Mesothelial cell of epicardium (in vitro differentiated cells): Measurements from ENCODE around the gene SLC25A25. TPM values are rescaled to one million over a fixed set of nuclear protein-coding genes. Genes with fewer than 3 reads are reported as not detected.
"Not testable (repeated sequence)": the region's sequence is repeated elsewhere in the genome, so short reads cannot be mapped to it uniquely, and the experiment has no call there.

ENCODE experiments used
- DNase-seq, 2 experiments: peaks; one replicate each; pipeline ENCODE4 v3.0.0; 2021; ENCODE audit warnings: low spot score in 2 of 2; ENCODE audit not compliant: unreplicated experiment in 2 of 2
- H3K27ac Mint-ChIP-seq: 2 replicates; pipeline ENCODE4 v1.8.0; 2021; ENCODE audit warnings: mixed read lengths
- H3K27me3 Mint-ChIP-seq: 2 replicates; pipeline ENCODE4 v1.8.0; 2021; ENCODE audit warnings: low read depth, mixed read lengths
- H3K36me3 Mint-ChIP-seq: 2 replicates; pipeline ENCODE4 v1.8.0; 2021; ENCODE audit warnings: mixed read lengths
- H3K4me1 Mint-ChIP-seq: 2 replicates; pipeline ENCODE4 v1.8.0; 2021; ENCODE audit warnings: mixed read lengths
- H3K4me3 Mint-ChIP-seq: 2 replicates; pipeline ENCODE4 v1.8.0; 2021; ENCODE audit warnings: mild to moderate bottlenecking, moderate library complexity, mixed read lengths
- H3K9me3 Mint-ChIP-seq: 2 replicates; pipeline ENCODE4 v1.8.0; 2021; ENCODE audit warnings: mixed read lengths
- total RNA-seq: library from RNA; stranded (reverse); gene quantifications from 3 replicates; pipeline ENCODE4 v1.2.1, GENCODE V29; 2021
- TF ChIP-seq, protein P1 (sequence below): fragments of 200-600 bp; sonication (generic); IDR thresholded peaks from one replicate; pipeline ENCODE4 v1.5.0; 2021; ENCODE audit warnings: antibody characterized with exemption; ENCODE audit not compliant: unreplicated experiment

The SLC25A25 gene
- total RNA-seq, 1 donor from 2014 or later: 26.2 TPM

DNA sequence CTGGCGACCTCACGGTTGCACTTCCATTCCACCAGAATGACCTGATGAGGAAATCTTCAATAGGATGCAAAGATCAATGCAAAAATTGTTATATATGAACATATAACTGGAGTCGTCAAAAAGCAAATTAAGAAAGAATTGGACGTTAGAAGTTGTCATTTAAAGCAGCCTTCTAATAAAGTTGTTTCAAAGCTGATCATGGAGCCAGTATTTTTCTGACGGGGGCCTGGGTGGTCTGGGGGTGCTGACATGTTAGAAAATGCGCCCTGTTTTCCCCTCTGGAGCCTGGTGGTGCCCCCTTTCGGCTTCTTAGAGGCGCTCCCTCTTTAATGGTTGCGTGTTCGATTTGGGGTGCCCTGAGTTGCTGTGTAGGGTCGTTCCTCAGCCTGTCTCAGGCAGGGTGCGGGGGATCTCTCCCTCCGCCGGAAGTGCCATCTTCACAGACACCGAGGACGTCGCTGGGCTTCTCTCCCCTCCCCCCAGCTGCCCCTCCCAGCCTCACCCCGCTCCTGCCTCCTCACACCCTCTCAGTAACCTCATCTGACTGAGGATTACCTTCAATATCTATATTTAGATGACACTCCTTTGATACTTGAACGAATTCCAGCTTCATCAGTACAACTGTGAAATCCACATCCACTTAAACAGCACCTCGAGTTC lies 41.1 kb downstream of the SLC25A25 start:
- H3K4me1 Mint-ChIP-seq: no peaks in the 10 kb centered on the region
- peak overlapping the region; percentile 9 for H3K27ac Mint-ChIP-seq
- no peaks in the 10 kb centered on the region for H3K27me3 Mint-ChIP-seq
- TF ChIP-seq, protein P1, sequence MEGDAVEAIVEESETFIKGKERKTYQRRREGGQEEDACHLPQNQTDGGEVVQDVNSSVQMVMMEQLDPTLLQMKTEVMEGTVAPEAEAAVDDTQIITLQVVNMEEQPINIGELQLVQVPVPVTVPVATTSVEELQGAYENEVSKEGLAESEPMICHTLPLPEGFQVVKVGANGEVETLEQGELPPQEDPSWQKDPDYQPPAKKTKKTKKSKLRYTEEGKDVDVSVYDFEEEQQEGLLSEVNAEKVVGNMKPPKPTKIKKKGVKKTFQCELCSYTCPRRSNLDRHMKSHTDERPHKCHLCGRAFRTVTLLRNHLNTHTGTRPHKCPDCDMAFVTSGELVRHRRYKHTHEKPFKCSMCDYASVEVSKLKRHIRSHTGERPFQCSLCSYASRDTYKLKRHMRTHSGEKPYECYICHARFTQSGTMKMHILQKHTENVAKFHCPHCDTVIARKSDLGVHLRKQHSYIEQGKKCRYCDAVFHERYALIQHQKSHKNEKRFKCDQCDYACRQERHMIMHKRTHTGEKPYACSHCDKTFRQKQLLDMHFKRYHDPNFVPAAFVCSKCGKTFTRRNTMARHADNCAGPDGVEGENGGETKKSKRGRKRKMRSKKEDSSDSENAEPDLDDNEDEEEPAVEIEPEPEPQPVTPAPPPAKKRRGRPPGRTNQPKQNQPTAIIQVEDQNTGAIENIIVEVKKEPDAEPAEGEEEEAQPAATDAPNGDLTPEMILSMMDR: no peak
- DNase-seq: no peak
- H3K36me3 Mint-ChIP-seq: peaks cover 12% of the 10 kb centered on the region
- no peak overlapping the region for H3K4me3 Mint-ChIP-seq
- no peaks in the 10 kb centered on the region for H3K9me3 Mint-ChIP-seq

DNA sequence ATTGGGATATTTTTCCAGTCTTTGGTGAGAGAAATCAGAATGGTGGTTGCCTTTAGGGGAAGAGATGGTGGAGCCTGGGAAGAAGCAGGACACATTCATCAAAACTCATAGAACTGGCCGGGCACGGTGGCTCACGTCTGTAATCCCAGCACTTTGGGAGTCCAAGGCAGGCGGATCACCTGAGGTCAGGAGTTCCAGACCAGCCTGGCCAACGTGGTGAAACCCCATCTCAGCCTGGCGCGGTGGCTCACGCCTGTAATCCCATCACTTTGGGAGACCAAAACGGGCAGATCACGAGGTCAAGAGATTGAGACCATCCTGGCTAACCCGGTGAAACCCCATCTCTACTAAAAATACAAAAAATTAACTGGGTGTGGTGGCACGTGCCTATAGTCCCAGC lies 43.7 kb downstream of the SLC25A25 start:
- H3K36me3 Mint-ChIP-seq, H3K27me3 Mint-ChIP-seq, H3K27ac Mint-ChIP-seq, DNase-seq, H3K4me3 Mint-ChIP-seq, H3K4me1 Mint-ChIP-seq, H3K9me3 Mint-ChIP-seq: not testable (repeated sequence)

DNA sequence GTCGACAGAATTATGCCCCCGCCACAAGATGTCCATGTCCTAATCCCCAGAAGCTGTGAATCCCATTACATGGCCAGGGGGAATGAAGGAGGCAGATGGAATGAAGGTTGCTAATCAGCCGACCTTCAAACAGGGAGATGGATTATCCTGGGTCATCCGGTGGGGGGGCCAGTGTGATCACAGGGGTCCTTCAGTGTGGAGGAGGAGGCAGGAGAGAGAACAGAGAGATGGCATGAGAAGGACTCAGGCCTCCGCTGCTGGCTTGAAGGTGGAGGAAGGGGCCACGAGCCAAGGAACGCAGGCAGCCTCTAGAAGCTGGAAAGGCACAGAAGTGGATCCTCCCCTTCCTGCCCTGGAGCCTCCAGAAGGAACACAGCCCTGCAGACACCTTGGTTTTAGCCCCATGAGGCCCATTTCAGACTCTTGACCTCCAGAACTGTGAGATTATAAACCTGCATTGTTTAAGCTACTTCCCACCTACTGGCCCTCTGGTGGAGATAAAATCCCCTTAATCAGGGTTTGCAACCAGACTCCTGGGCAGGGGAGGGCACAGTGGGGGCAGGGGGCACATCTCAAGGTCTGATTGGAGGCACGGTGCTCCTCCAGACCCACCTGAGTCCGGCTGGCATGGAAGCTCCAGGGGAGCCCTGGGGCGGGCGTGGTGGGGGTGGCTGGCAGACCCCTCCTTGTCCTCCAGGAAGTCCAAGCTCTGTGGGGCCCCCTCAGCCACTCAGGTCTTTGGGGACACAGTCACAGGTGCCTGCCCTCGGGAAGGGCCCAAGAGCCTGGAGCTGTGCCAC lies 45.7 kb downstream of the SLC25A25 start:
- TF ChIP-seq, protein P1: no peak
- no peaks in the 10 kb centered on the region for H3K27me3 Mint-ChIP-seq
- no peak overlapping the region for H3K27ac Mint-ChIP-seq
- DNase-seq: no peak
- peaks cover 3% of the 10 kb centered on the region for H3K4me1 Mint-ChIP-seq
- peaks cover 6% of the 10 kb centered on the region for H3K36me3 Mint-ChIP-seq
- no peaks in the 10 kb centered on the region for H3K9me3 Mint-ChIP-seq
- H3K4me3 Mint-ChIP-seq: no peak overlapping the region

DNA sequence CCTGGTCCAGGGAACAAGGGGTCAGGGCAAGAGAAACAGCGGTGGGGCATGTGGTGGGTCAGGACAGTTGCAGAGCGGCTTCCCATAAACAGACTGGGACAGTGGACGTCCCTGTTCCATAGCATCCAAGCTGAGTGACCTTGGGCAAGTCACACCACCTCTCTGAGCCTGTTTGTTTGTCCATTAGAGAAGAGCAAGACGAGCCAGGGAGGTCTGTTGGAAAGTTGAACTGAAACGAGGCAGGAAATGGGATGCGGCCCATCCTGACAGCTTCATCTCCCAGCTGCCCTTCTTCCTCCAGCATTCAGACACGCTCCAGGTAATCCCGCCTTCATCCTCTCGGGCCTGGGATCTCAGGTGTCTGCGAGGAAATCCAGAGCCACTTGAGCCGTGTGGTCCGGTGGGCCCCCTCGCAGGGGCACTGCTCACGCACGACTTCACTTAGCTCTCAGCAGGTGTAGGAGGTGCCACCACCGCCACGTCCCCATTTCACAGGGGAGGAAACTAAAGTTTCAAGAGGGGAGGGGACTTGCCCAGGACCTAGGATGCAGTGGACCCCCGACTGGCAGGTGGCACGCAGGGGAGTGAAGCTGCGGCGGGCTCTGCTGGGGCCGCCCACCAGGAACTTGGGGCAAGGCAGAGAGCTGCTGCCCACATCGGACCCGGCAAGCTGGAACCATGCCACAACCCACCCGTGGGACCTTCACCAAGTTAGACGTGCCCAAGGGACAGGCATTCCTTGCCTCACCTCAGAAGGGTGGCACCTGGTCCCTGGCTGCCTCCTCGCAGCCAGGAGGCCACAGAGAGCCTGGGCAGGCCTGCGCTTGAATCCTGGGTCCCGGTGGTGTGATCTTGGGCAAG lies 46.5 kb downstream of the SLC25A25 start:
- no peaks in the 10 kb centered on the region for H3K27me3 Mint-ChIP-seq
- DNase-seq: no peak
- H3K36me3 Mint-ChIP-seq: peaks cover 6% of the 10 kb centered on the region
- H3K27ac Mint-ChIP-seq: no peak overlapping the region
- TF ChIP-seq, protein P1: no peak
- H3K9me3 Mint-ChIP-seq: no peaks in the 10 kb centered on the region
- H3K4me3 Mint-ChIP-seq: no peak overlapping the region
- peaks cover 3% of the 10 kb centered on the region for H3K4me1 Mint-ChIP-seq

DNA sequence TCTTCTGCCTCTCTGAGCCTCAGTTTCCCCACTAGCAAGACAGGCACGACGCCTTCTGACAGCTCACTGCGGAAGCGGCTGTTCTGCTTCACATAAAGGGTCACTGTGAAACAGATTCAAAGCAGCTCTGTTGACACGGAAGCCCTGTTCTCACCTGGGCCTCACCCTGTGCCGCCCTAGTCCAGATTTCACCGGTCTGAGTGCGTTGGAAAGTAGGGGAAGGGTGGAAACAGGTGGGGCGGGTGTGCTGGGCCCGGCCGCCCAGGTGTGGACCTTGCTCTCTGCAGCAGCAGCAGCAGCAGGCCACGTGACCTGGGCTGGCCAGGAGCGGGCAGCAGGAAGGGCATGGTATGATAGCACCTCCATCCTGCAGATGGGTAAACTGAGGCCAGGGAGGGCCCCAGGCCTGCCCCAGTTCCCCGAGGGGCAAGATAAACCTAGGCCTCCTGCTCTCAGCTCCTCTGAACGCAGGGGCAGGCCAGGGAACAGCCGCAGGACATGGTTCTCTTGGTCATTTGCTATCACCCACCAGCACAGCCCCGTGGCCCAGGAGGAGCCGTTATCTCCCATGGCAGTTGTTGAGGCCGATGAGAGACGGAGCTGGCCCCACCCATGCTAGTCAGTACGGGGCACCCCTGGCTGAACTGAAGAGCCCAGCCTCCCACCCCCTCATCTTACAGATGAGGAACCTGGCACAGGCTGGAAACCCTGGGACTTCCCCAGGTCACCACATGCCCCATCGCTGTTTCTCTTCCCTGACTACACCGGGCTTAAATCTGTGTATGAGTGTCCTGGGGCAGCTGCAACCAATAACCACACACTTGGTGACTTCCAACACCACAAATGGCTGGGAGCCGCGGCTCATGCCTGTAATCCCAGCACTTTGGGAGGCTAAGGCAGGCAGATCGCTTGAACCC lies 47.4 kb downstream of the SLC25A25 start:
- H3K27ac Mint-ChIP-seq: no peak overlapping the region
- H3K36me3 Mint-ChIP-seq: peaks cover 6% of the 10 kb centered on the region
- TF ChIP-seq, protein P1: no peak
- H3K4me1 Mint-ChIP-seq: peaks cover 3% of the 10 kb centered on the region
- H3K27me3 Mint-ChIP-seq: no peaks in the 10 kb centered on the region
- DNase-seq: no peak
- H3K4me3 Mint-ChIP-seq: no peak overlapping the region
- no peaks in the 10 kb centered on the region for H3K9me3 Mint-ChIP-seq
